ENCODE measurements around the gene HIVEP1.

The HIVEP1 gene

DNA sequence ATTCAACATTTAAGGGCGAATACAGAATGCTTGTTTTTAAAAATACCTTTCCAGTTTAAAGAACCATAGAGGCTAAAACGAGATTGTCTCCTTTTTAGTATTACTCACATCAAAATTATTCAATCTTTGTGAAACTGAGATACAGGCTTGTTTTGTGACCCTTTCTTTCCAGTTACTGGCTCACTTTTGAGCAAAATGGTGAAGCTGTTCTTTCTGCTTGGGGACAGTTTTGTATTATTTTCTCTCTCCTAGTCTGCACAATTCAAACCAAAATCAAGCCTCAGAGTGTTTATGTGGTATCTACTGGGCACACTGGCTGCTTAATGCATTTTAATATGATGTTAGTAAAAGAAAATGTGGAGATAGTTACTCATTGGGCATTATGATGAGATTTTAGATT is 36.5 kb downstream of the HIVEP1 start:
- Histone ChIP-seq H2AFZ (ENCODE audit: low read length, unreplicated experiment) (no peak overlapping the region), H3K36me3 (ENCODE audit: insufficient read depth, low read length) (no peaks in the 10 kb centered on the region), H3K4me3 (ENCODE audit: low read depth, low read length) (no peak overlapping the region), H3K79me2 (ENCODE audit: control insufficient read depth, insufficient read depth, low read length, unreplicated experiment) (peaks cover 6% of the 10 kb centered on the region), H3K27ac (ENCODE audit: low read depth, low read length) (no peak overlapping the region), H3K4me1 (ENCODE audit: control insufficient read depth, insufficient read depth, low read length, unreplicated experiment) (peaks cover 11% of the 10 kb centered on the region), H3K27me3 (ENCODE audit: insufficient read depth, low read length) (no peaks in the 10 kb centered on the region)

GRCh38 chr6:12049165-12049564 is 37.1 kb downstream of the HIVEP1 start:
- Histone ChIP-seq H3K79me2 (ENCODE audit: control insufficient read depth, insufficient read depth, low read length, unreplicated experiment) (peaks cover 4% of the 10 kb centered on the region), H3K27me3 (ENCODE audit: insufficient read depth, low read length) (no peaks in the 10 kb centered on the region), H3K4me1 (ENCODE audit: control insufficient read depth, insufficient read depth, low read length, unreplicated experiment) (peaks cover 11% of the 10 kb centered on the region)

GRCh38 chr6:12051861-12052368 is 39.8 kb downstream of the HIVEP1 start:
- H3K27me3 ChIP-seq (ENCODE audit: insufficient read depth, low read length): no peaks in the 10 kb centered on the region
- no peaks in the 10 kb centered on the region for H3K4me1 ChIP-seq (ENCODE audit: control insufficient read depth, insufficient read depth, low read length, unreplicated experiment)
- no peaks in the 10 kb centered on the region for H3K36me3 ChIP-seq (ENCODE audit: insufficient read depth, low read length)
- no peak overlapping the region for H2AFZ ChIP-seq (ENCODE audit: low read length, unreplicated experiment)
- no peaks in the 10 kb centered on the region for H3K79me2 ChIP-seq (ENCODE audit: control insufficient read depth, insufficient read depth, low read length, unreplicated experiment)
- H3K27ac ChIP-seq (ENCODE audit: low read depth, low read length): no peak overlapping the region
- H3K4me3 ChIP-seq (ENCODE audit: low read depth, low read length): no peak overlapping the region

More at GRCh38 chr6:12049165-12049564, 37.1 kb downstream of the HIVEP1 start:
- Histone ChIP-seq H2AFZ (ENCODE audit: low read length, unreplicated experiment) (no peak overlapping the region), H3K4me3 (ENCODE audit: low read depth, low read length) (no peak overlapping the region), H3K36me3 (ENCODE audit: insufficient read depth, low read length) (no peaks in the 10 kb centered on the region), H3K27ac (ENCODE audit: low read depth, low read length) (no peak overlapping the region)

DNA sequence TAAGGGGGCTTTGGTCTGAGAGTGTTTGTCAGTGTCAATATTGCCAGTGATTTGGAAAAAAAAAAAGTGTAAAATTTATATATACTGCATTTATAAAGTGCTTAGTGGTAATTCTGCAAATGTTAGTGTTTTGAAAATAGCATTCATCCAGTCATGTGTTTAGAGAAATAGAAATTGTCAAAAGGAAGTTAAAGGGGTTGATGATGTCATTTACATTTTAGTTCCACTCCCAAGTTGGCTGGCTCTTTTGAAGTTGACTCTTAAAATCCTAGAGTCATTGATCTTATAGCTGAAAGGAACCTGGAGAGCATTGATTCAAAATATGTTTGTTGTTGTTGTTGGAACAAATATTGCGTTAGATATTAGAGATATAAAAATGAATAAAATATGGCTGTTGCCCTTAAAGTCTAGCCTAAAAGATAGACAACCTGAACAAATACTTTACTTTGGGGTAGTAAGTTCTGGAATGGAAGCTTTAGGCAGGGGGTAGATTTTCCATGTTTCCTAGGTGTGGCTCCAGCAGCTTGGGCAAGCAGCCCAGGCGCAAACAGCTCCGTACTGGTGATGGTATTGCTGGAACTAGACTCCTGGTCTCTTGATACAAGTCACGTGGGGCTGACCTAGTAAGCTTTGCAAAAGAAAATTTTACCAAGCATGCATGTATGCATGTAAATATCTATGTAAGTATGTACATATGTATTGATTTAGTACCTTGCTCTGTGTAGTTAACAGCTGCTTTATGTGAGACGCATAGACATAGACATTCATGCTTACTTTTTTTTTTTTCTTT is 46.3 kb downstream of the HIVEP1 start:
- Histone ChIP-seq H3K79me2 (ENCODE audit: control insufficient read depth, insufficient read depth, low read length, unreplicated experiment) (peaks cover 13% of the 10 kb centered on the region), H3K4me1 (ENCODE audit: control insufficient read depth, insufficient read depth, low read length, unreplicated experiment) (peaks cover 9% of the 10 kb centered on the region), H3K36me3 (ENCODE audit: insufficient read depth, low read length) (no peaks in the 10 kb centered on the region), H3K27me3 (ENCODE audit: insufficient read depth, low read length) (no peaks in the 10 kb centered on the region), H3K4me3 (ENCODE audit: low read depth, low read length) (no peak overlapping the region), H3K27ac (ENCODE audit: low read depth, low read length) (no peak overlapping the region), H2AFZ (ENCODE audit: low read length, unreplicated experiment) (no peak overlapping the region)

DNA sequence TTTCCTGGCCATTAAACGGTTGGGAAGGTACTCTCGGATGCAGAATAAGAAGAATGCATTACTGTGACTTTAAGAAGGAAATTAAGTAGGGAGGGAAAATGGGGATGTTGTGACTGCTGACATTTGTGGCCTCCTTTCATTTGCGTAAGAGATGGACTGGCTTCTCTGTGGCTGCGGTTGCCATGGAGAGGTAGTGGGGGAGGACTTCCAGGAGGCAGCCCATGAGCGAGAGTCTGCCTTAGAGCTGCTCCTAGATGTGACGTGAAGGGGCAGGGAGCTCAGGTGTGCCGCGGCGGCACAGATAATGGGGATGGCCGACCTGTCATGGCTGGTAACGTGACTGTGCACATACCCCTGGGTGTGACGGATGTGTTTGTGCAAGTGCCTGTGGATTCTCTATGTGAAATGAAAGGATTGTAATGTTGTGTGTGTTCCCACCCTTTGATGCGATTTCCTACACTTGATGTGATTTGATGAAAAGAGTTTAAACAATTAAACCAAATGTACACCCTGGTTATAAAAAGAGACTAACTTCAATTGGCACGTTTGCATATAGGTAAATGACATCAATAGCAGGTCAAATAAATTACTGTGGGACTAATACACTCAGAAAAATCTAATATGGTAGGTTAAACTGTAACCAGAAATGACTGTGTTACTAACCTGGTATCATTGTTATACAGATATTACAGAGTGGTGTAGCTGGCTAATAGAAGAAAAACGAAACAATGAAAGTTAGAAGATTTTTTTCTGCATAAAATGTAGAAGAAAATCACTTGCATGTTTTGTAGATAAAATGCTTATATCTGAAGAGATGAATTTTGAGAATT is 48.9 kb downstream of the HIVEP1 start:
- Histone ChIP-seq H3K4me3 (ENCODE audit: low read depth, low read length) (no peak overlapping the region), H2AFZ (ENCODE audit: low read length, unreplicated experiment) (no peak overlapping the region), H3K4me1 (ENCODE audit: control insufficient read depth, insufficient read depth, low read length, unreplicated experiment) (peaks cover 17% of the 10 kb centered on the region), H3K27ac (ENCODE audit: low read depth, low read length) (no peak overlapping the region), H3K36me3 (ENCODE audit: insufficient read depth, low read length) (no peaks in the 10 kb centered on the region), H3K27me3 (ENCODE audit: insufficient read depth, low read length) (no peaks in the 10 kb centered on the region), H3K79me2 (ENCODE audit: control insufficient read depth, insufficient read depth, low read length, unreplicated experiment) (peaks cover 22% of the 10 kb centered on the region)

DNA sequence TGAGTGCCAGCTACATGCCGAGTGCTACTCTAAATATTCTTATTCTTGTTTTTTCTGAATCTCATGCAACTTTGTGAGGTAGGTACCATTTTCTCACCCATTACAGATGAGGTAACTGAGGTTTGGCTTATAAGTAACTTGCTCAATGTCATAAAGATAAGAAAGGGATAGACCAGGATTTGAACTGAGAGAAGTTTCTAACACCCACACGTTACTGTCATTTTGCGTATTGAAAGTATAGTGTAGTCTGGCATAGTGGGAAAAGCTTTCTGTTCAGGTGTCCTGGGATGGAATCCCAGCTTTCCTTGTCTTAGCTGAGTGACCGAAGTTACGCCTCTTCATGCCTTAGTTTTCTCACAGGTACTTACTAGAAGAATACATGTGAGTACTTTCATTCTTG is 50.5 kb downstream of the HIVEP1 start:
- Histone ChIP-seq H3K4me1 (ENCODE audit: control insufficient read depth, insufficient read depth, low read length, unreplicated experiment) (peaks cover 24% of the 10 kb centered on the region), H3K27me3 (ENCODE audit: insufficient read depth, low read length) (no peaks in the 10 kb centered on the region), H3K79me2 (ENCODE audit: control insufficient read depth, insufficient read depth, low read length, unreplicated experiment) (peaks cover 22% of the 10 kb centered on the region)

DNA sequence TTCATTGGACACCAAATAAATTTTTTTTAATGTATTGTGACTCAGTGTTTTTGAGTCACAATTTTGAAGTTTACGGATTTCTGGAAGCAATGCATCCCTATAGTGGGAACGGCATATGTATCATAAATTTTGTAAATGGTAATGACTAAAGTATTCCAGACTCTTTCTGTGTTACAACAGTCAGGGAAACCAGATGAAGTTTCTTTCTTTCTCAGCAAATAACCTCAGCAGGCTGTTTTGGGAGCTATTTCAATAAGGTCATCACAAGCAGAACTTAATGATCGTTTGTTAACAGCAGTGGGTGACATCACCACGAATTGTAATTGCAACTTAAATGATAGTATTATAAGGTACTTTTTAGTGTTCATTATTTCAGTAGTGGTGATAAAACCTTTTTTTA is 52.0 kb downstream of the HIVEP1 start:
- no peak overlapping the region for H2AFZ ChIP-seq (ENCODE audit: low read length, unreplicated experiment)

More for the DNA sequence above, 50.5 kb downstream of the HIVEP1 start:
- no peak overlapping the region for H3K4me3 ChIP-seq (ENCODE audit: low read depth, low read length)
- H2AFZ ChIP-seq (ENCODE audit: low read length, unreplicated experiment): no peak overlapping the region
- H3K36me3 ChIP-seq (ENCODE audit: insufficient read depth, low read length): no peaks in the 10 kb centered on the region
- H3K27ac ChIP-seq (ENCODE audit: low read depth, low read length): no peak overlapping the region

DNA sequence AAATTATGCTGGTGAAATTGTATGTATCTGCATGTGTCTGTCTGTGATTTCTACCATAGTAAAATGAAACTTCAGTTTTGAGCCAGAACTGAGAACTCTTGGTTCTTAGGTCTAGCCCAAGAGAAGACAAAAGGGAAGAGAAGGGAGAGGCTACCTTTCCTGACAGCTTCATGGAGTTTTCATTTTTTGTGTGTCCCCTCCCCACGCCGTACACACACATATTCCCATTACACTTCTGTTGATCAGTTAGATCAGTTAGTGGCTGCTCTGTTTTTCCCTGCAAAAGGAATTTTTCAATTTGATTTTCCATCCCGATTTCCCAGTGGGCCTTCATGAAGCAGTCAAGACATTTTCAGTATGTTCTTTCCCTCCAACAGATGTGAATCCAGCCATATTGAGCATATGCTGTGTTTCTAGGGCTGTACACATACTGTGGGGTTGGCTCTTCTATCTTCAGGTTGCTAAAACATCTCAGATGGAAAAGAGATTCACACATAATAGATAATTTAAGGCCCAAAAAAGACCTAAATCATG is 52.5 kb downstream of the HIVEP1 start:
- Histone ChIP-seq H3K27me3 (ENCODE audit: insufficient read depth, low read length) (no peaks in the 10 kb centered on the region), H3K4me3 (ENCODE audit: low read depth, low read length) (no peak overlapping the region), H3K27ac (ENCODE audit: low read depth, low read length) (no peak overlapping the region), H3K4me1 (ENCODE audit: control insufficient read depth, insufficient read depth, low read length, unreplicated experiment) (peaks cover 24% of the 10 kb centered on the region), H3K36me3 (ENCODE audit: insufficient read depth, low read length) (no peaks in the 10 kb centered on the region), H2AFZ (ENCODE audit: low read length, unreplicated experiment) (no peak overlapping the region), H3K79me2 (ENCODE audit: control insufficient read depth, insufficient read depth, low read length, unreplicated experiment) (peaks cover 27% of the 10 kb centered on the region)

More for the DNA sequence above, 52.0 kb downstream of the HIVEP1 start:
- Histone ChIP-seq H3K79me2 (ENCODE audit: control insufficient read depth, insufficient read depth, low read length, unreplicated experiment) (peaks cover 26% of the 10 kb centered on the region), H3K36me3 (ENCODE audit: insufficient read depth, low read length) (no peaks in the 10 kb centered on the region), H3K4me3 (ENCODE audit: low read depth, low read length) (no peak overlapping the region), H3K27ac (ENCODE audit: low read depth, low read length) (no peak overlapping the region), H3K27me3 (ENCODE audit: insufficient read depth, low read length) (no peaks in the 10 kb centered on the region), H3K4me1 (ENCODE audit: control insufficient read depth, insufficient read depth, low read length, unreplicated experiment) (peaks cover 24% of the 10 kb centered on the region)

- no peaks in the 10 kb centered on the region for H3K27me3 ChIP-seq (ENCODE audit: insufficient read depth, low read length)
- H3K4me3 ChIP-seq (ENCODE audit: low read depth, low read length): no peak overlapping the region
- no peaks in the 10 kb centered on the region for H3K36me3 ChIP-seq (ENCODE audit: insufficient read depth, low read length)
- H3K4me1 ChIP-seq (ENCODE audit: control insufficient read depth, insufficient read depth, low read length, unreplicated experiment): peaks cover 24% of the 10 kb centered on the region
- H3K79me2 ChIP-seq (ENCODE audit: control insufficient read depth, insufficient read depth, low read length, unreplicated experiment): peaks cover 23% of the 10 kb centered on the region
- H3K27ac ChIP-seq (ENCODE audit: low read depth, low read length): no peak overlapping the region
- H2AFZ ChIP-seq (ENCODE audit: low read length, unreplicated experiment): no peak overlapping the region
These were observed 53.4 kb downstream of the HIVEP1 start for GRCh38 chr6:12065321-12066140.

- H3K4me3 ChIP-seq (ENCODE audit: low read depth, low read length): no peak overlapping the region
- H3K36me3 ChIP-seq (ENCODE audit: insufficient read depth, low read length): no peaks in the 10 kb centered on the region
- H3K27me3 ChIP-seq (ENCODE audit: insufficient read depth, low read length): no peaks in the 10 kb centered on the region
- H2AFZ ChIP-seq (ENCODE audit: low read length, unreplicated experiment): no peak overlapping the region
- no peak overlapping the region for H3K27ac ChIP-seq (ENCODE audit: low read depth, low read length)
- peaks cover 21% of the 10 kb centered on the region for H3K4me1 ChIP-seq (ENCODE audit: control insufficient read depth, insufficient read depth, low read length, unreplicated experiment)
- H3K79me2 ChIP-seq (ENCODE audit: control insufficient read depth, insufficient read depth, low read length, unreplicated experiment): peaks cover 15% of the 10 kb centered on the region
These were observed 54.2 kb downstream of the HIVEP1 start for GRCh38 chr6:12066297-12066696.

Measured in ACC112 (cell line).